ENCODE data around the gene IFNG-AS1.

IFNG-AS1 gene

GRCh38 chr12:68034567-68034966 is 45.3 kb downstream of the IFNG-AS1 start:
- no peak for DNase-seq (ENCODE audit: low read depth in 2 of 3, low spot score in 2 of 3)

GRCh38 chr12:68036642-68037041 is 47.4 kb downstream of the IFNG-AS1 start:
- DNase-seq (ENCODE audit: low read depth in 2 of 3, low spot score in 2 of 3): no peak

- DNase-seq (ENCODE audit: low read depth in 2 of 3, low spot score in 2 of 3): no peak
Measured at GRCh38 chr12:68037616-68038255, 48.5 kb downstream of the IFNG-AS1 start.

- DNase-seq (ENCODE audit: low read depth in 2 of 3, low spot score in 2 of 3): no peak
Measured at GRCh38 chr12:68038650-68039049, 49.4 kb downstream of the IFNG-AS1 start.

- DNase-seq (ENCODE audit: low read depth in 2 of 3, low spot score in 2 of 3): peak in 2 of 3 experiments; percentile 25 to 30
Measured at GRCh38 chr12:68040450-68041075, 51.3 kb downstream of the IFNG-AS1 start.

- DNase-seq (ENCODE audit: low read depth in 2 of 3, low spot score in 2 of 3): no peak
Measured at GRCh38 chr12:68042212-68042699, 53.0 kb downstream of the IFNG-AS1 start.

GRCh38 chr12:68043435-68043834 is 54.2 kb downstream of the IFNG-AS1 start:
- DNase-seq (ENCODE audit: low read depth in 2 of 3, low spot score in 2 of 3): no peak

- DNase-seq (ENCODE audit: low read depth in 2 of 3, low spot score in 2 of 3): no peak
Measured at GRCh38 chr12:68048648-68049297, 59.5 kb downstream of the IFNG-AS1 start.

GRCh38 chr12:68056300-68056699 is 67.1 kb downstream of the IFNG-AS1 start:
- no peak for DNase-seq (ENCODE audit: low read depth in 2 of 3, low spot score in 2 of 3)

- DNase-seq (ENCODE audit: low read depth in 2 of 3, low spot score in 2 of 3): no peak
Measured at GRCh38 chr12:68063900-68064590, 74.8 kb downstream of the IFNG-AS1 start.

GRCh38 chr12:68065163-68065562 is 75.9 kb downstream of the IFNG-AS1 start:
- no peak for DNase-seq (ENCODE audit: low read depth in 2 of 3, low spot score in 2 of 3)

GRCh38 chr12:68065687-68066086 is 76.4 kb downstream of the IFNG-AS1 start:
- DNase-seq (ENCODE audit: low read depth in 2 of 3, low spot score in 2 of 3): no peak

- no peak for DNase-seq (ENCODE audit: low read depth in 2 of 3, low spot score in 2 of 3)
Measured at GRCh38 chr12:68067762-68068376, 78.6 kb downstream of the IFNG-AS1 start.

- DNase-seq (ENCODE audit: low read depth in 2 of 3, low spot score in 2 of 3): no peak
Measured at GRCh38 chr12:68069275-68069674, 80.0 kb downstream of the IFNG-AS1 start.
